NCI-H2196 (cell line): Measurements from ENCODE around the gene TNFRSF13B.
"Not testable (repeated sequence)": the region's sequence is repeated elsewhere in the genome, so short reads cannot be mapped to it uniquely, and the experiment has no call there.

Source experiments
- DNase-seq: peaks from one replicate; lab custom pipeline; 2025; ENCODE audit not compliant: unreplicated experiment; lab: John Stamatoyannopoulos, UW

The TNFRSF13B gene

DNA sequence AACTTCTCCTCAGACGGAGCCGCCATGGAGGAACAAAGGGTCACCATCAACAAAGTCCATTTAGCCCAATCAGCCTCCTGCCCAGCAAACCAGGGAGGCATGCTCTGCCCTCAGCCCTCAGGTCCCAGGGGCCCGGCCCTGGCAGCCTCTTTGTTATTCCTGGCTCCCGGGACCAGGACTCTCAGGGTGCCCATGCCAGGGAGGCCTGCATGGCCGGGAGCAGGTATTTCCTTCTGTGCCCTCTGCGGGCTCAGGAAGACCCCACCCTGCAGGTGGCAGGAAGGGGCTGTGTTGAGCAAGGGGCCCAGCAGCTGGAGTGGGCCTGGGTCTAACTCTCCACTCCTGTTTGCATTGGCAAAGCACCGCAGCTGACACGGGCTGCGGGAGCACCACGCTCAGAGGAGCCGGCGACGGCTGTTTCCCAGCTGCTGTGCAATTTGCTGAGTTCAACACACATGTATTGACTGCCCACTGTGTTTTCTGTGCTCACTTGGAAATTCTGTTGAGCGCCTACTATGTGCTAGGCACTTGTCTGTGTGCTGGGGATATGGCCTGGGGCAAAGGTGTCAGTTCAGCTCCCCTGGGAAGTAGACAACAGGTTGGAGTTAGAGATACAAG, 33.2 kb upstream of the TNFRSF13B start:
- DNase-seq: not testable (repeated sequence)

- DNase-seq: no peak
Observed at GRCh38 chr17:17004251-17004996, 32.5 kb upstream of the TNFRSF13B start.

DNA sequence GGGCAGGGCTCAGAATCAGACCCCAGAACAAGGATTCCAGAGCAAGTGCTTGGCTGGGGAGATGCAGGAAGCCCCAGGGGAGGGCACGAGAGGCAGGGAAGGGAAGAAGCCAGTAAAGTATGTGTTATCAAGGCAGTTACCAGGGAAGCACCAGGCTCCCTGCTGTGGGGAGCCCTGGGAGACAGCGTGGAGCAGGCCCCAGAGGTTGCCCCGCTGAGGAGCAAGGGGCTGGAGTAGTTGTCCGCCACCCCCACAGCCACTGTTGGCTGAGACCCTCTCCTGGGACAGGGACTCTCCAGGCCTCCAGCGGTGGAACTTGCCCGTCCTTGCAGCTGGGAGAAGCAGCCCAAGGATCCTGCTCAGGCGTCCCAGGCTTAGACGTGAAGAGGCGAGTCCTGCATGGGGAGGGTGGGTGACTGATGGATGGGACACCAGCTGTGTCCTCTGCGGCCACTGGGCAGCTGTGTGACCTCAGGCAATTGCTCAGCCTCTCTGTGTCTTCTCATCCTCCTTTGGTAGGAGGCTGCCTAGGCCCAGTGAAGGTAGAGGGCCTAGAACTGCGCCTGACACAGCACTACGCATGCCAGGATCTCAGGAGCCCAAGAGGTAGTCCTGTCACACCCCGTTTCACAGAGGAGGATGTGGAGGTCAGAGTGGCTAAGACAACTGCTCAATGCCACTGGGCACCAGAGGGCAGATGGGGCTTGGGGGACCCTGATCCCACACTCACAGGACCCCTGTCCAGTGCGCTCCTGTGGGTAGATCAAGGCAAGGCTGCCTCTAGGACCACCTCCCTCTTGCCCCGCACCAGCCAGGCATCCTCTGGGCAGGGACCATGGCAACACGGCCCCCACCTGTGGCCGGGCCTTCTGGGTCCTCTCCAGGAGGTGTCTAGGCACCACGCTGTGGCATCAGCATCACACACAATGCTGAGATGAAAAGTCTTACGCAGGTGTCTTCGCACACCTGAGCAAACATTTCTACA, 31.1 kb upstream of the TNFRSF13B start:
- not testable (repeated sequence) for DNase-seq

GRCh38 chr17:17001874-17002520, 30.1 kb upstream of the TNFRSF13B start:
- peak; percentile 61 for DNase-seq

DNA sequence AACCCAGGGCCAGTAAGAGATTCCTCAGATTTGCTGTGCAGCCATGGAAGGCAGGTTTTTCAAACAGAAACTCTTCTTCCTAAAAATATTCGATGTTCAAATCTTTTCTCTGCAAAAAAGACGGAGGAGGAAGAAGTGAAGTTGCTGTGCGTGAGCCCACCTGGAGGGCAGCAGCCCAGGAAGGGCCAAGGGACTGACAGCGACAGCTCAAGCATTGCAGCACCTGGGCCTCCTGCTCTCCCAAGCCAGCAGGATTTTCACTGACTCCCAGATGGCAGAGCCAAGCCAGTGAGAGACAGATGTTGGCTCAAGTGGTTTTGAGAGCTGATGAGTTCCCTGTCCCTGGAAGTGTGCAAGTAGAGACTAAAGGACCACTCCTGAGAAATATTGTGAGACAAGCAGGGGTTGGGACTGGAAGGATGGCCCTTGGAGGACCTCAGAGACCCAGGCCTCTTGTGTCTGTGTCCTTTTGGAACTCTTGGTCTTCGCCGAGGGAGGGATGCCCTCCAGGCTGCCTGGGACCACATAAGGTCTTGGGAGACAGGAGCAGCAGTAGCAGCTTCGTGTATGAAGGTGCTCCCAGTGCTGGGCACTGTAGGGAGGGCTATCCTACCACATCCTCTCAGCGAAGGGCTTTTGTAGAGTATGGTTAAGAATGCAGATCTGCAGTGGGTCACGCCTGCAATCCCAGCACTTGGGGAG, 29.3 kb upstream of the TNFRSF13B start:
- no peak for DNase-seq

DNA sequence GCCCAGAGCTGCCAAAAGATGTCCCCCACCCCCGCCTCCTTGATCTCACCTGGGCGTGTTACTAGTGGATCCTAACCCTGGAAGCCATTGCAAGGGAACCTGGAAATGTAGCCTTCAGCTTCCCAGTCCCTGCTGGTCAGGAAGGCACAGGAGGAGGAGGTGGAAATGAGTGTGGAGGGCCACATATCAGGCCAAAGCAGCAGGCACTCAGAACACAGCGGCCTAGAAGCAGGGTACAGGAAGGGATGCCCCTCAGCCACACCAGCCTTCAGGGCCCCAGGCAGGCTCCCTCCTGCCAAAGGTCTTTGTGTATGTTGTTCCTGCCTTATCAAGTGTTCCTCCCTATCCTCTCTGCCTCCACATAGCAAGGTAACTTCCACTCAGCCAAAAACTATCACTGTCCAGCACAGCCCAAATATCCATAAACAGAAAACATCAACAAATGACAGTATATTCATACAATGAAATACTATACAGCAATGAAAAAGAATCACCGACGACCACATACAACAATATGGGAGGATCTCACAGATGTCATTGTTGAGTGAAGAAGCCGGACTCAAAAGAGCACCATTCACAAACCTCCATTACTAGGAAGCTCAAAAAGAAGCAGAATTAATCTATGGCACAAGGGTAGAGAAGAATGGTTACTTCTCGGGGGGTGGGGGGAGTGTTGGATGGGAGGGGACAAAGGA, 28.2 kb upstream of the TNFRSF13B start:
- DNase-seq: no peak

DNA sequence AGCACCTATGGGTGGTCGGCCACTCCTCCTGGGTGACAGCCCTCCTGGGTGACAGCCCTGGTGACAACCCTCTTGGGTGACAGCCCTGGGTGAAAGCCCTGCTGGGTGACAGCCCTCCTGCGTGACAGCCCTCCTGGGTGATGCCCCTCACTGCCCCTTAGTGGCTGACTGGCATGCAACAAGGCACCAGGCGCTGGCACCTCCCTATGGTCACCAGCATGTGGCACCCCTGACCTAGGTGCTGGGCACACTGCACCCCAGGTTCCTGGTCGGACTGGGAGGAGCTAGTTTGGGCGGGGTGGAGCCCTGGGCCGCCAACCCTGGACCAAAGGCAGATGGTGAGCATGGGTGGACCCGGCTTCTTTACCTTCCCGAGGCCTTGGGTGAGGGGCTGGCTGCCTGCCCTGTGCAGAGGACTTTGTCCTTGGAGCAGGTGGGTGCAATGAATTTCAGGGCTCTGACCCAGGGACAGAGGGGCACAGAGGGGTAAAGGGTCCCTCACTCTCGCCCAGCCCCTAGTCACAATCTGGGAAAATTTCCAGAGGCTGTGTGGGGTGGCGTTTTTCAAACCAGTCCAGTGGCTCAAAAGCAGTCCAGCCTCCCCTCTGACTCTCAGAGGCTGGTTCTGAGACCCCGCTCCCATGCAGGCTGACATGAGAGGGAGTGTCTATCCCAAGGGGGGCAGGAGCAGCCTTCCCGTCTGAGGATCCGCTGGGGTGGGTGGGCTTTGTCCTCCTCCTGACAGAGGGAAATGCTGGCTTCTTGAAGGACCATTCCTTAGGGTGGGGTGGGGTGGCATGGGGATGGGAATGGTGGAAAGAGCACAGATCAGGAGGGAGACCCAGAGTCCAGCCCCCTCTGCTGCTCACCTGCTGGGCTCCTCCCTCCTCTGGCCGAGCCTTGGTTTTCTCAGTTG, 25.9 kb upstream of the TNFRSF13B start:
- DNase-seq: peak; percentile 6

- not testable (repeated sequence) for DNase-seq
Observed at GRCh38 chr17:16996726-16997125, 24.8 kb upstream of the TNFRSF13B start.

GRCh38 chr17:16995930-16996329, 24.0 kb upstream of the TNFRSF13B start:
- DNase-seq: no peak

DNA sequence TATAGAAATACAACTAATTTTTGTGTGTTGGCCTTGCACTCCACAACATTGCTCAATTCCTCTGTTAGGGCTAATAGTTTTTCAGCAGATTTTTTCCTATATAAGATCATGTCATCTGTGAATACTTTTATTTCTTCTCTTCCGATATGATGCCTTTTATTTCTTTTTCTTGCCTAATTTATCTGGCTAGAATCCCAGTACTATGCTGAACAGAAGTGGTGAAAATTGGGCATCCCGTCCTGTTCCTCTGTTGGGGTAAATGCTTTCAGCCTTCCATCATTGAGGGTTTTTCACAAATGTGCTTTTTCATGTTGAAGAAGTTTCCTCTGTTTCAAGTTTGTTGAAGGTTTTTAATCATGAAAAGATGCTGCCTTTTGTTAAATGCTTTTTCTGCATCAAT, 22.7 kb upstream of the TNFRSF13B start:
- DNase-seq: no peak

GRCh38 chr17:16991349-16992009, 19.6 kb upstream of the TNFRSF13B start:
- DNase-seq: peak; percentile 50

DNA sequence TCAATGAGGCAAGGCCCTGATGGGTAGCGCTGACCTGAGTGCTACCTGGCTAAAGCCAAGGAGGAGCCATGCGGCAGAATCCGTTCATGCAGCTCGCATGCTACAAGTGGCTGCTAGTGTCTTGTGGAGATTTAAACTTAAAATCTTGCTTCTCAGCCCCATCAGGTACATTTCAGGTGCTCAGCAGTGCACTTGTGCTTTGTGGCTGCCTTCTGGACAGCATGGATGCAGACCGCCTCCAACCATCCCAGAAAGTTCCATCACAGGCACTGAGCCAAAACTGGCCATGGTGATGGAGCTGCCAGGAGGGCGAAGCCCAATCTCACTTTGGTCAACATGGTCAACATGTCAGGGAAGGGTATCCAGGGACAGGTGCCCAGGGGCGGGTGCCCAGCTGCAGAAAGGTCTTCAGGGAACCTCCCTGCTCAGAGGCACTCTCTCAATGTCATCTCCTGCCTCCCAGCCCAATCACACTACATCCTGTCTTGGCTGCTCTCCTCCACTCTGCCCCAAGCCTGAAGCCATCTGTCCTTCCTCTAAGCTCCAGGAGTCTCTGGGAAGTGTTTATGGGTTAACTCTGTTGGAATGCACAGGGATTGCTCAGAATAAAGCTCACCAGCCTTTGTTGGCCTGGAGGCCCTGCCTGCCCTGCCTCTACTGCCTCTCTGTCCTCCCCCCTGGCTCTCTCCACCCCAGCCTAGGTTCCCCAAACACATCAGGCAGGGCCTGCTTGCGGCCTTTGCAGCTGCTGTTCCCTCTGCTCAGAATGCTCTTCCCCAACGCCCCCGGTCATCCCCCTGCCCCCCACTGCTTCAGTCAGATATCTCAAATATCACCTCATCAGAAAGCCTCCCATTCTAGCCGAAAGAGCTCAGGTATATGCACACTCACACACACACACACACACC, 18.3 kb upstream of the TNFRSF13B start:
- DNase-seq: no peak

DNA sequence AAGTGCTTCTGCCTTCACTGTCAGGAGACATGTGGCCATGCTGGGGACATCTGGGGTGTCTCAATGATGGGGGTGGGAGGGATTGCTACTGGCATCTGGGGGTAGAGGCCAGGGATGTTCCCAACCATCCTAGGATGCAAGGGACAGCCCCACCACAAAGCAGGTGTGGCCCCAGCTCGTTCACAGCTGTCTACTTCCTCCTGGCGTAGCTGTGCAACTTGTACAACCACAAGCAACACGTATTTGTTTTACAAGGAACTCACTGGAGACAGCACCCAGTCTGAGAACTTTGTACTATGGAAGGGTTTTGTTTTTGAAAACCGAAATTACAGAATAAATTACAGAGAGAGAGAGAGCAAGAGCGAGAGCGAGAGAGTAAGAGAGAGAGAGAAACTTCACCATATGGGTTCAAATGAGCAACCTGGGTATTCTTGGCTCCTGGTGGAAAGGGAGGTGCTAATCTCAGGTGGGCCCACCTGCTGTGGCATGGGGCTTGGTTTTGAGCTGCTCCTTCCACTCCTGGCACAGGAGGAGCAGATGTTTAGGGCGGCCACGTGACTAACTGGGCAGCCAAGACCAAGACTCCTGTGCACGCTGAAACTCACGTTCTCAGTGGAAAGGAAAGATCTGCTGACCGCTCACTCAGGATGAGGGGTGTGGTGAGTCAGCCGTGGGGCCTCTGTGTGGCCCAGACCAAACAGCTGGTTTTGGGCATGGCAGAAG, 17.5 kb upstream of the TNFRSF13B start:
- no peak for DNase-seq

DNA sequence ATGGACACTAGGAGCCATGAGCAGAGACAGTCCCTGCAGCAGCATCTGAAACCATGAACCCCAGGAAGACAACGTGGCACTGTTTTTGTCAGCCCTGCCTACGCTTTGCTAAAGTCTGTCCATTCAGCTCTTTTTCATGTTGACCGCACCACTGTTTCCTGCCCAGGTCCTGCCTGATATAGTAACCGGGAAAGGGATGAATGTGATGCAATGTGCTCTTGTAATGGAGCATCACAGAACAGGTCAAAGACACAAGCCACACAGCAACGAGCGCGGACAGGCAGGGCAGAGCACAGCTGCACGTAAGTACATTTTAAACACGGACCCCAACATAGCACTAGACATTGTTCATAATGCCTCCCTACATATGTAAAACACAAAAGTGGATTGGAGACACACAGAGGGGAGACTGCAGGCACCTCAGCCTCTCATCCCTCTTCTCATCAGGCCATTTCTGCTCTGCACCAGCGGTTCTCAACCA, 16.9 kb upstream of the TNFRSF13B start:
- no peak for DNase-seq

GRCh38 chr17:16987830-16988601, 16.1 kb upstream of the TNFRSF13B start:
- no peak for DNase-seq
